OCI-LY7 (cell line): ENCODE measurements around the gene APPL2. TPM values are rescaled to one million over a fixed set of nuclear protein-coding genes. Genes with fewer than 3 reads are reported as not detected.

Source experiments
- BruUV-seq: library from RNA; stranded (reverse); fragments of 400-500 nt; replicated peaks from 2 replicates; lab custom pipeline; 2021; lab: Mats Ljungman, UMichigan
- CTCF ChIA-PET: fragments of 300-600 bp; sonication (Branson Sonifier 250); formaldehyde crosslinking; loops from one replicate; lab custom pipeline; 2022; ENCODE audit warnings: antibody characterized with exemption; ENCODE audit not compliant: unreplicated experiment; lab: Charles Lee
- POLR2A ChIA-PET: fragments of 300-600 bp; sonication (Branson Sonifier 250); formaldehyde crosslinking; loops from one replicate; lab custom pipeline; 2022; ENCODE audit warnings: antibody characterized with exemption; lab: Charles Lee
- DNase-seq: peaks from one replicate; pipeline ENCODE4 v3.0.0-alpha.2; 2015; ENCODE audit warnings: low spot score
- H2AFZ ChIP-seq: fragments of 200-600 bp; sonication (generic), shearing (Covaris generic); 2 replicates; pipeline ENCODE4 v1.6.1; 2014; ENCODE audit warnings: mild to moderate bottlenecking, antibody characterized with exemption, low read length, moderate library complexity
- H3K27ac ChIP-seq: fragments of 200-600 bp; sonication (generic); 2 replicates; pipeline ENCODE4 v1.5.1; 2014; ENCODE audit warnings: mixed run types, low read depth, mild to moderate bottlenecking, moderate library complexity, low read length, inconsistent platforms; ENCODE audit not compliant: poor library complexity, severe bottlenecking
- H3K36me3 ChIP-seq: fragments of 200-600 bp; sonication (generic); 2 replicates; pipeline ENCODE4 v1.6.1; 2014; ENCODE audit warnings: mild to moderate bottlenecking, antibody characterized with exemption, low read length, moderate library complexity, mixed read lengths; ENCODE audit not compliant: insufficient read depth
- H3K4me1 ChIP-seq: fragments of 200-600 bp; sonication (generic); 2 replicates; pipeline ENCODE4 v1.5.1; 2014; ENCODE audit warnings: mild to moderate bottlenecking, low read length; ENCODE audit not compliant: insufficient read depth, poor library complexity, severe bottlenecking
- H3K4me2 ChIP-seq: fragments of 200-600 bp; sonication (generic); 2 replicates; pipeline ENCODE4 v1.6.1; 2014; ENCODE audit warnings: mild to moderate bottlenecking, low read length
- H3K4me3 ChIP-seq: fragments of 200-600 bp; sonication (generic); 2 replicates; pipeline ENCODE4 v1.5.1; 2014; ENCODE audit warnings: mild to moderate bottlenecking, low read depth, low read length; ENCODE audit not compliant: poor library complexity, severe bottlenecking
- H3K79me2 ChIP-seq: fragments of 200-600 bp; sonication (generic); 2 replicates; pipeline ENCODE4 v1.6.1; 2016; ENCODE audit warnings: low read depth, mild to moderate bottlenecking, low read length, moderate library complexity, mixed read lengths; ENCODE audit not compliant: insufficient read depth
- H3K9me2 ChIP-seq: fragments of 200-600 bp; sonication (generic); 2 replicates; pipeline ENCODE4 v1.6.1; 2016; ENCODE audit warnings: mild to moderate bottlenecking, low read length, mixed read lengths; ENCODE audit not compliant: insufficient read depth
- H3K9me3 ChIP-seq: fragments of 200-600 bp; sonication (generic); 2 replicates; pipeline ENCODE4 v1.6.1; 2014; ENCODE audit warnings: mild to moderate bottlenecking, mixed run types, low read length, mixed read lengths
- H4K20me1 ChIP-seq: fragments of 200-600 bp; sonication (generic); 2 replicates; pipeline ENCODE4 v1.6.1; 2014; ENCODE audit warnings: mild to moderate bottlenecking, antibody characterized with exemption, low read length, moderate library complexity, mixed read lengths; ENCODE audit not compliant: insufficient read depth
- CTCF ChIP-seq: fragments of 200-600 bp; sonication (generic); conservative IDR thresholded peaks from 2 replicates; pipeline ENCODE4 v1.5.1; 2014; ENCODE audit warnings: mild to moderate bottlenecking, antibody characterized with exemption, low read length, moderate library complexity, mixed read lengths
- EZH2phosphoT487 ChIP-seq: fragments of 200-600 bp; sonication (generic); IDR thresholded peaks from 2 replicates; pipeline ENCODE4 v1.6.1; 2018; ENCODE audit warnings: low read depth, borderline replicate concordance, mild to moderate bottlenecking, mixed run types, antibody characterized with exemption, low read length, moderate library complexity, mixed read lengths
- intact Hi-C: fragments of 100-400 bp; cut with micrococcal nuclease; formaldehyde crosslinking; loops from one replicate; pipeline ENCODE4 v1.10.0; 2022; ENCODE audit not compliant: unreplicated experiment
- total RNA-seq, 2 experiments: library from RNA; depleted of rRNA in 1 of 2; stranded (reverse); fragments of >200 nt in 1 of 2; shearing (Covaris generic) in 1 of 2; gene quantifications; 2 replicates each; pipeline ENCODE4 v1.2.3, GENCODE V29; 2014 to 2022

APPL2 gene
- total RNA-seq, 2 experiments from 2014 or later: 18.8 to 29.1 TPM

GRCh38 chr12:105273601-105274000, 37.6 kb upstream of the APPL2 start:
- no peak for DNase-seq
- ChIA-PET POLR2A (interaction anchor here (0.9 to 1.4 kb wide), 2 partner anchors 12 to 114 kb away, joined by 3 read pairs; no protein-coding TSS in a partner anchor), CTCF (no interaction called here)
- Histone ChIP-seq H3K27ac (no peak overlapping the region), H3K9me2 (no peaks in the 10 kb centered on the region), H3K4me1 (peaks cover 9% of the 10 kb centered on the region), H2AFZ (no peak overlapping the region), H3K79me2 (no peaks in the 10 kb centered on the region), H3K4me2 (no peak overlapping the region), H3K4me3 (no peak overlapping the region), H3K9me3 (no peaks in the 10 kb centered on the region; the same call in 1 of the 2 replicates), H4K20me1 (no peaks in the 10 kb centered on the region), H3K36me3 (no peaks in the 10 kb centered on the region)
- BruUV-seq: no TSS peak
- intact Hi-C loops: no loop called here
- no peak for TF ChIP-seq EZH2phosphoT487
- TF ChIP-seq CTCF: no peak

DNA sequence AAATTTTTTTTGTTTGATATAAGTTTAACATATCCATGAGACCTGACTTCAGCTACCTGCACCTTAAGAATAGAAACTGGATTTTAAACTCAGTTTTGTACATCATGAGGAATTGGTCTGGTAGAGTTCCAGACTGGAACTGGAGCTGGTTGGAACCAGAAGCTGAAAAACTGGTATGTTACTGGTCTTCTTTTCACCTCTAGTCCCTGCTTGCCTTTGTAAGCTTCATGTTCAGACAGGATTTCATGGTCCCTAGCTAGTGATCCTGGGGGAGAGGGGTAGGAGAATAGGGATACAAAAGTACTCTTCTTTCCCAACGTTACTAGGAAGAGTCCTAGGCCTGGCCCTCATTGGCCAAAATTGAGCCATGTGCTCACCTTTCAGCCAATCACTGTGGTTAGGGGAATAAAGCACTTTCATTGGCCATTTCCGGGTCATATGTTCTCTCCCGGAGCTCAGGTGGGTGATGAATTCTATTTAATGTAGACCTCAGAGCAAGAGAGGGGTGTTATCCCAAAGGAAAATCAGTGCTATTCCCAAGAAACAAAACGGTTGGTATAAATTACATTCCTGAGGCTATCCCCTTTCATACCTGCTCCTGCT, 36.9 kb upstream of the APPL2 start:
- BruUV-seq: no TSS peak
- no peak for DNase-seq
- Histone ChIP-seq H4K20me1 (no peaks in the 10 kb centered on the region), H3K9me3 (no peaks in the 10 kb centered on the region; the same call in 1 of the 2 replicates), H3K4me3 (no peak overlapping the region), H3K4me1 (peaks cover 9% of the 10 kb centered on the region), H2AFZ (no peak overlapping the region), H3K36me3 (no peaks in the 10 kb centered on the region), H3K79me2 (no peaks in the 10 kb centered on the region), H3K9me2 (no peaks in the 10 kb centered on the region), H3K27ac (no peak overlapping the region), H3K4me2 (no peak overlapping the region)
- no peak for TF ChIP-seq CTCF
- POLR2A ChIA-PET: interaction anchor here (0.6 to 1.4 kb wide), 4 partner anchors 12 to 899 kb away, joined by 3 to 6 read pairs (median 3); no protein-coding TSS in a partner anchor
- CTCF ChIA-PET: no interaction called here
- intact Hi-C loops: no loop called here

GRCh38 chr12:105272152-105272551, 36.2 kb upstream of the APPL2 start:
- no peaks in the 10 kb centered on the region for H4K20me1 ChIP-seq
- H3K36me3 ChIP-seq: no peaks in the 10 kb centered on the region
- intact Hi-C loops: no loop called here
- ChIA-PET POLR2A (interaction anchor here (0.6 to 0.7 kb wide), 2 partner anchors 180 to 900 kb away, joined by 3 to 6 read pairs; no protein-coding TSS in a partner anchor), CTCF (no interaction called here)
- DNase-seq: no peak
- H2AFZ ChIP-seq: no peak overlapping the region
- H3K4me2 ChIP-seq: no peak overlapping the region
- H3K9me3 ChIP-seq: no peaks in the 10 kb centered on the region; the same call in 1 of the 2 replicates
- TF ChIP-seq EZH2phosphoT487: no peak
- H3K4me1 ChIP-seq: peaks cover 9% of the 10 kb centered on the region
- no peak overlapping the region for H3K4me3 ChIP-seq
- no peak overlapping the region for H3K27ac ChIP-seq
- no peaks in the 10 kb centered on the region for H3K79me2 ChIP-seq
- BruUV-seq: no TSS peak
- H3K9me2 ChIP-seq: no peaks in the 10 kb centered on the region
